ENCODE measurements around the gene ENTPD1.
"Not testable (repeated sequence)": the region's sequence is repeated elsewhere in the genome, so short reads cannot be mapped to it uniquely, and the experiment has no call there.

The ENTPD1 gene

GRCh38 chr10:95759233-95759826 is 3.4 kb downstream of the ENTPD1 start:
- DNase-seq: no peak

GRCh38 chr10:95761939-95762492 is 6.1 kb downstream of the ENTPD1 start:
- no peak for DNase-seq

- no peak for DNase-seq
Measured at GRCh38 chr10:95767884-95768556, 12.1 kb downstream of the ENTPD1 start.

GRCh38 chr10:95770084-95770720 is 14.2 kb downstream of the ENTPD1 start:
- DNase-seq: no peak

GRCh38 chr10:95773454-95773853 is 17.5 kb downstream of the ENTPD1 start:
- DNase-seq: not testable (repeated sequence)

GRCh38 chr10:95777638-95778037 is 21.7 kb downstream of the ENTPD1 start:
- not testable (repeated sequence) for DNase-seq

- no peak for DNase-seq
Measured at GRCh38 chr10:95782318-95782717, 26.4 kb downstream of the ENTPD1 start.

- DNase-seq: no peak
Measured at GRCh38 chr10:95783741-95784140, 27.8 kb downstream of the ENTPD1 start.

- peak; percentile 5 for DNase-seq
Measured at GRCh38 chr10:95784279-95784913, 28.4 kb downstream of the ENTPD1 start.

- no peak for DNase-seq
Measured at GRCh38 chr10:95785317-95785716, 29.4 kb downstream of the ENTPD1 start.

GRCh38 chr10:95785942-95786669 is 30.1 kb downstream of the ENTPD1 start:
- DNase-seq: no peak

GRCh38 chr10:95787447-95787846 is 31.5 kb downstream of the ENTPD1 start:
- DNase-seq: no peak

- no peak for DNase-seq
Measured at GRCh38 chr10:95788830-95789229, 32.9 kb downstream of the ENTPD1 start.

GRCh38 chr10:95789902-95790301 is 33.9 kb downstream of the ENTPD1 start:
- no peak for DNase-seq

GRCh38 chr10:95790982-95791381 is 35.0 kb downstream of the ENTPD1 start:
- no peak for DNase-seq

GRCh38 chr10:95791425-95791979 is 35.5 kb downstream of the ENTPD1 start:
- DNase-seq: no peak

GRCh38 chr10:95792211-95792780 is 36.3 kb downstream of the ENTPD1 start:
- DNase-seq: no peak

- DNase-seq: no peak
Measured at GRCh38 chr10:95792874-95793285, 36.9 kb downstream of the ENTPD1 start.

- DNase-seq: no peak
Measured at GRCh38 chr10:95793401-95794045, 37.6 kb downstream of the ENTPD1 start.

GRCh38 chr10:95794195-95794594 is 38.2 kb downstream of the ENTPD1 start:
- no peak for DNase-seq

- DNase-seq: no peak
Measured at GRCh38 chr10:95795602-95796001, 39.6 kb downstream of the ENTPD1 start.

GRCh38 chr10:95796504-95796903 is 40.5 kb downstream of the ENTPD1 start:
- no peak for DNase-seq

All from NCI-H69 (cell line).